Testis (tissue), 2 donors: Measurements from ENCODE around the gene LRP1.

ENCODE experiments used
- POLR2A ChIP-seq: fragments of 450-650 bp; IDR thresholded peaks from one replicate; pipeline ENCODE4 v1.6.1; 2017; ENCODE audit warnings: antibody characterized with exemption, mild to moderate bottlenecking, moderate library complexity
- TF ChIP-seq, protein P1 (sequence below), 3 experiments: fragments of 450-650 bp in 2 of 3; fragments of 200-600 bp in 1 of 3; sonication (generic) in 1 of 3; IDR thresholded peaks; one replicate each; pipeline ENCODE4 v1.5.1; 2016 to 2019; ENCODE audit warnings: antibody characterized with exemption in 3 of 3, mild to moderate bottlenecking in 2 of 3, moderate library complexity in 1 of 3

DNA sequence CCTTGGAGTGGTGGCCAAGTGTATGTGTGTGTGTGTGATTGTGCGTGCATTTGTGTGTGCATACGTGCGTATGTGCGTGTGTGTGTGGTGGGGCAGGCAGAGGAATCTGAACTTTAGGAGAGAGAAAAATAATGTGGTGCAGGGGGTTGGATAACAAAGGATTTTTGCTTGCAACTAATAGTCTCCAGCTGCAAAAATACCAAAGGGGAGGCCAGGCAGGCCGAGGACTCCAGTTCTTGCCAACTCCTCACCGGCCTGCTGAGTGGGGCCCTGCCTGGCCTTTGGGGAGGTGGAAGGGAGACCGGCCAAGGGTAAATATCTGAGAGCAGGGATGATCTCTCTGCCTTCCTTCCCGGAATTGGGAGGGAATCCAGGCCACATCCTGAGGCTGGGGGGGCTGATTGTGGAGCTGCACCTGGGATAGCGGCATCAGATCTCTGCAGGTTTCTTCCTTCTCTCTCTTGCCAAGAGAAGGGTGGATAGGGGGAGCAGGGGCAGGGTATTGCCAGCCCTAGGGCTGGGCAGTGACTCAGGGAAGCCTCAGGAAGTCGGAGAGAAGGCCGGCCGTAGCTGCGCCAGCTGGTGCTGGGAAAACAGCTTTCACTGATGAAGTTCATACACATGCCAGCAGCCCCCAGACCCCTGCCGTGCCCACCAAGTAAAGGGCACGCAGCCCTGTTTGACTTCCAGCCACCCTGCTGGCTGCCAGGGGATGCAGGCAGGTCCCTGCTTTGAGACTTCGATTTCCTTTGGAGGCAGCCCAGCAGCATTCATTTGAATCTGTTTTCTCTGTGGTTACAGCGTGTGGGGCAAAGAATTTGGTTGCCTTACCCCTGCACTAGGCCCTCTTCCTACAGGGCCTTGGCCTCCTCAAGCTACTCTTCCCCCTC, 23.7 kb downstream of the LRP1 start:
- TF ChIP-seq, protein P1, sequence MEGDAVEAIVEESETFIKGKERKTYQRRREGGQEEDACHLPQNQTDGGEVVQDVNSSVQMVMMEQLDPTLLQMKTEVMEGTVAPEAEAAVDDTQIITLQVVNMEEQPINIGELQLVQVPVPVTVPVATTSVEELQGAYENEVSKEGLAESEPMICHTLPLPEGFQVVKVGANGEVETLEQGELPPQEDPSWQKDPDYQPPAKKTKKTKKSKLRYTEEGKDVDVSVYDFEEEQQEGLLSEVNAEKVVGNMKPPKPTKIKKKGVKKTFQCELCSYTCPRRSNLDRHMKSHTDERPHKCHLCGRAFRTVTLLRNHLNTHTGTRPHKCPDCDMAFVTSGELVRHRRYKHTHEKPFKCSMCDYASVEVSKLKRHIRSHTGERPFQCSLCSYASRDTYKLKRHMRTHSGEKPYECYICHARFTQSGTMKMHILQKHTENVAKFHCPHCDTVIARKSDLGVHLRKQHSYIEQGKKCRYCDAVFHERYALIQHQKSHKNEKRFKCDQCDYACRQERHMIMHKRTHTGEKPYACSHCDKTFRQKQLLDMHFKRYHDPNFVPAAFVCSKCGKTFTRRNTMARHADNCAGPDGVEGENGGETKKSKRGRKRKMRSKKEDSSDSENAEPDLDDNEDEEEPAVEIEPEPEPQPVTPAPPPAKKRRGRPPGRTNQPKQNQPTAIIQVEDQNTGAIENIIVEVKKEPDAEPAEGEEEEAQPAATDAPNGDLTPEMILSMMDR (IDR thresholded peaks at IDR 0.05): no peak
- TF ChIP-seq POLR2A: no peak
